ENCODE results near the gene CCNY.

DNA sequence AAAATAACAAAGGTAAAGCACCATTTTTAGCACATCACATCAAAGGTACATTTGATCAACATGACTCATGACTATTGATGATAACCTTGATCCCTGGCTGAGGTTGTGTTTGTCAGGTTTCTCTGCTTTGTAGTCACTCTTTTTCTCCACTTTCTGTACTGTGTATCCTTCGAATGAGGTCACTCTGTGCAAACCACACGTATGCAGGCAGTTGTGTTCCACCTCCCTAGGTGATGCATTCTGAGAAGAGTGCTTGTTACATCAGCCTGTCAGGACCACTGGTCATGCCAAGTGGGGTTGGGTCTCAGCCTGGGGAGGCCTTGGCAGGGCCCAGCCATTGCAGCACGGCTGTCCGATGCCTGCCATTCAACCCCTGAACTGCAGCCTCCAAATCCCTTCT lies 206.0 kb downstream of the CCNY start:
- TF ChIP-seq, protein P1, sequence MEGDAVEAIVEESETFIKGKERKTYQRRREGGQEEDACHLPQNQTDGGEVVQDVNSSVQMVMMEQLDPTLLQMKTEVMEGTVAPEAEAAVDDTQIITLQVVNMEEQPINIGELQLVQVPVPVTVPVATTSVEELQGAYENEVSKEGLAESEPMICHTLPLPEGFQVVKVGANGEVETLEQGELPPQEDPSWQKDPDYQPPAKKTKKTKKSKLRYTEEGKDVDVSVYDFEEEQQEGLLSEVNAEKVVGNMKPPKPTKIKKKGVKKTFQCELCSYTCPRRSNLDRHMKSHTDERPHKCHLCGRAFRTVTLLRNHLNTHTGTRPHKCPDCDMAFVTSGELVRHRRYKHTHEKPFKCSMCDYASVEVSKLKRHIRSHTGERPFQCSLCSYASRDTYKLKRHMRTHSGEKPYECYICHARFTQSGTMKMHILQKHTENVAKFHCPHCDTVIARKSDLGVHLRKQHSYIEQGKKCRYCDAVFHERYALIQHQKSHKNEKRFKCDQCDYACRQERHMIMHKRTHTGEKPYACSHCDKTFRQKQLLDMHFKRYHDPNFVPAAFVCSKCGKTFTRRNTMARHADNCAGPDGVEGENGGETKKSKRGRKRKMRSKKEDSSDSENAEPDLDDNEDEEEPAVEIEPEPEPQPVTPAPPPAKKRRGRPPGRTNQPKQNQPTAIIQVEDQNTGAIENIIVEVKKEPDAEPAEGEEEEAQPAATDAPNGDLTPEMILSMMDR (conservative IDR thresholded peaks at IDR 0.05; ENCODE audit: low read depth, low read length): no peak
- no peak for TF ChIP-seq RFX5 (IDR thresholded peaks at IDR 0.05; ENCODE audit: low read depth, low read length)
- TF ChIP-seq, protein P2, sequence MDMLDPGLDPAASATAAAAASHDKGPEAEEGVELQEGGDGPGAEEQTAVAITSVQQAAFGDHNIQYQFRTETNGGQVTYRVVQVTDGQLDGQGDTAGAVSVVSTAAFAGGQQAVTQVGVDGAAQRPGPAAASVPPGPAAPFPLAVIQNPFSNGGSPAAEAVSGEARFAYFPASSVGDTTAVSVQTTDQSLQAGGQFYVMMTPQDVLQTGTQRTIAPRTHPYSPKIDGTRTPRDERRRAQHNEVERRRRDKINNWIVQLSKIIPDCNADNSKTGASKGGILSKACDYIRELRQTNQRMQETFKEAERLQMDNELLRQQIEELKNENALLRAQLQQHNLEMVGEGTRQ (IDR thresholded peaks at IDR 0.05; ENCODE audit: low read depth, low read length): no peak
- TF ChIP-seq POLR2A (IDR thresholded peaks at IDR 0.05; ENCODE audit: low read depth, low read length): no peak
- no peak for TF ChIP-seq RCOR1 (IDR thresholded peaks at IDR 0.05; ENCODE audit: insufficient replicate concordance, low read length)
- no peak for TF ChIP-seq CHD1 (IDR thresholded peaks at IDR 0.05; ENCODE audit: low read depth, low read length)
- TF ChIP-seq SMC3 (IDR thresholded peaks at IDR 0.05; ENCODE audit: low read depth, low read length): no peak
- TF ChIP-seq MXI1 (IDR thresholded peaks at IDR 0.05; ENCODE audit: borderline replicate concordance, low read depth, low read length): no peak
